HepG2 (cell line): ENCODE data around the gene NUP93. TPM values are rescaled to one million over a fixed set of nuclear protein-coding genes. Genes with fewer than 3 reads are reported as not detected.

Experiments
- ATAC-seq: fragments of 200-7000 bp; cut with Tn5 transposase; 3 replicates; pipeline ENCODE4 v1.9.1; 2020; ENCODE audit warnings: mild to moderate bottlenecking, moderate library complexity
- BruUV-seq: library from RNA; stranded (reverse); fragments of 400-500 nt; replicated peaks from 2 replicates; lab custom pipeline; 2021; lab: Mats Ljungman, UMichigan
- CTCF ChIA-PET: fragments of 300-600 bp; formaldehyde crosslinking; extraction: SDS; loops from one replicate; lab custom pipeline; 2021; ENCODE audit warnings: low total read pairs, inconsistent platforms, low intra/inter-chr PET ratio; lab: Yijun Ruan, JAX
- POLR2A ChIA-PET: fragments of 350-600 bp; sonication (Branson Sonifier 250); formaldehyde crosslinking; loops from one replicate; lab custom pipeline; 2020; ENCODE audit warnings: antibody characterized with exemption, inconsistent platforms; lab: Yijun Ruan, JAX
- DNase-seq: peaks from one replicate; pipeline ENCODE4 v3.0.0-alpha.2; 2015; ENCODE audit warnings: low spot score
- FAIRE-seq: peaks from 3 replicates; lab custom pipeline; 2011; peaks lifted over from hg19 to GRCh38; lab: Jason Lieb, UNC
- H2AFZ ChIP-seq: one replicate; pipeline ENCODE4 v1.6.1; 2011; ENCODE audit warnings: low read length, inconsistent platforms
- H3K27ac ChIP-seq: fragments of 300-600 bp; 3 replicates; pipeline ENCODE4 v1.8.0; 2011; ENCODE audit warnings: mixed run types, mild to moderate bottlenecking, mixed read lengths, low read length, inconsistent platforms; ENCODE audit not compliant: insufficient read depth; ENCODE audit errors: extremely low read length
- H3K27me3 ChIP-seq, 2 experiments: fragments of 200-600 bp in 1 of 2; 2 replicates in 1 of 2; 3 replicates in 1 of 2; pipeline versions ENCODE4 v1.6.0 to v1.8.0; 2011; ENCODE audit warnings: low read length in 2 of 2, mild to moderate bottlenecking in 2 of 2, moderate library complexity in 2 of 2, inconsistent platforms in 1 of 2; ENCODE audit not compliant: insufficient read depth in 2 of 2, control insufficient read depth in 1 of 2
- H3K36me3 ChIP-seq, 2 experiments: fragments of 200-600 bp in 1 of 2; replicated peaks in 1 of 2; 2 replicates in 1 of 2; 3 replicates in 1 of 2; pipeline versions ENCODE4 v1.5.1 to v1.8.0; 2011; ENCODE audit warnings: low read length in 2 of 2, inconsistent platforms in 1 of 2; ENCODE audit not compliant: insufficient read depth in 2 of 2, control insufficient read depth in 1 of 2
- H3K4me1 ChIP-seq: 2 replicates; pipeline ENCODE4 v1.5.1; 2012; ENCODE audit warnings: low read length, inconsistent platforms; ENCODE audit not compliant: insufficient read depth
- H3K4me2 ChIP-seq: 2 replicates; pipeline ENCODE4 v1.6.0; 2011; ENCODE audit warnings: low read depth, low read length, inconsistent platforms
- H3K4me3 ChIP-seq, 3 experiments: fragments of 200-600 bp in 1 of 3; sonication (generic), shearing (Covaris generic) in 1 of 3; replicated peaks in 1 of 3; 2 replicates each; pipeline ENCODE4 v1.5.1; 2011 to 2016; ENCODE audit warnings: low read length in 3 of 3, inconsistent platforms in 2 of 3, low read depth in 2 of 3, mild to moderate bottlenecking in 2 of 3, control low read depth in 1 of 3, mixed read lengths in 1 of 3; ENCODE audit not compliant: insufficient read depth in 1 of 3
- H3K79me2 ChIP-seq: one replicate; pipeline ENCODE4 v1.6.1; 2011; ENCODE audit warnings: low read length, inconsistent platforms; ENCODE audit not compliant: insufficient read depth
- H3K9ac ChIP-seq: 2 replicates; pipeline ENCODE4 v1.6.0; 2011; ENCODE audit warnings: mild to moderate bottlenecking, low read depth, low read length, inconsistent platforms; ENCODE audit not compliant: insufficient read depth
- H3K9me3 ChIP-seq: 2 replicates; pipeline ENCODE4 v1.5.1; 2012; ENCODE audit warnings: mild to moderate bottlenecking, low read length
- H4K20me1 ChIP-seq: 2 replicates; pipeline ENCODE4 v1.6.0; 2011; ENCODE audit warnings: inconsistent platforms, mild to moderate bottlenecking, low read length, moderate library complexity; ENCODE audit not compliant: insufficient read depth
- ATRX ChIP-seq: sonication (generic); formaldehyde crosslinking; IDR thresholded peaks from 2 replicates; pipeline ENCODE4 v1.4.0; 2020; ENCODE audit warnings: missing genetic modification reagents, borderline replicate concordance
- SMARCE1 ChIP-seq: fragments of 450-650 bp; IDR thresholded peaks from 2 replicates; pipeline ENCODE4 v1.6.1; 2017; ENCODE audit warnings: borderline replicate concordance
- SNAPC2 ChIP-seq: sonication (generic); formaldehyde crosslinking; IDR thresholded peaks from 2 replicates; pipeline ENCODE4 v1.8.1; 2022; ENCODE audit warnings: mild to moderate bottlenecking, missing genetic modification reagents
- TSC22D2 ChIP-seq: sonication (generic); formaldehyde crosslinking; IDR thresholded peaks from 2 replicates; pipeline ENCODE4 v1.5.1; 2020; ENCODE audit warnings: missing genetic modification reagents, mild to moderate bottlenecking, borderline replicate concordance
- ZFP62 ChIP-seq: sonication (generic); formaldehyde crosslinking; IDR thresholded peaks from 2 replicates; pipeline ENCODE4 v1.4.0; 2020; ENCODE audit warnings: missing genetic modification reagents
- ZNF205 ChIP-seq: IDR thresholded peaks from 2 replicates; pipeline ENCODE4 v1.6.1; 2018; ENCODE audit warnings: missing biosample characterization, missing genetic modification reagents
- ZNF225 ChIP-seq: sonication (generic); formaldehyde crosslinking; IDR thresholded peaks from 2 replicates; pipeline ENCODE4 v1.4.0; 2020; ENCODE audit warnings: mild to moderate bottlenecking, missing genetic modification reagents
- ZNF446 ChIP-seq: sonication (generic); formaldehyde crosslinking; IDR thresholded peaks from 2 replicates; pipeline ENCODE4 v1.5.0; 2020; ENCODE audit warnings: mild to moderate bottlenecking, missing genetic modification reagents
- WGBS: methylation state at CpG from one replicate; pipeline ENCODE4 v1.1.6; 2017; ENCODE audit warnings: low lambda C conversion rate; 5-methylcytosine and 5-hydroxymethylcytosine counted together
- in situ Hi-C: cut with HindIII; loops from 2 replicates; pipeline ENCODE4 v1.10.0; 2017; ENCODE audit warnings: low pct_unique_long_range_greater_than_20kb; ENCODE audit not compliant: extremely low pct_ligation_motif_present
- intact Hi-C: fragments of 100-400 bp; cut with micrococcal nuclease; formaldehyde crosslinking; loops from one replicate; pipeline ENCODE4 v1.10.0; 2022; ENCODE audit not compliant: unreplicated experiment
- polyA plus RNA-seq, 8 experiments: library from polyadenylated mRNA; depleted of rRNA in 3 of 8; stranded (reverse) in 7 of 8; unstranded in 1 of 8; fragments of >200 nt; fragmentation: Illumina TruSeq in 4 of 8; extraction: Trizol in 4 of 8; gene quantifications; 2 replicates each; pipeline versions ENCODE4 v1.2.1 to v1.2.3, GENCODE V29; 2011 to 2016; ENCODE audit warnings: low read depth in 4 of 8, missing spikeins in 1 of 8, mixed read lengths in 1 of 8; ENCODE audit not compliant: insufficient read depth in 1 of 8
- total RNA-seq, 5 experiments: library from RNA; depleted of rRNA; stranded (reverse); fragments of >200 nt; fragmentation: Illumina TruSeq; extraction: Trizol; gene quantifications; 2 replicates each; pipeline ENCODE4 v1.2.3, GENCODE V29; 2016; ENCODE audit warnings: low read depth in 1 of 5
- TF ChIP-seq, protein P1 (sequence below), 2 experiments: fragments of 450-650 bp in 1 of 2; sonication (generic) in 1 of 2; formaldehyde crosslinking; IDR thresholded peaks; 2 replicates each; pipeline versions ENCODE4 v1.5.0 to v1.8.0; 2020 to 2022; ENCODE audit warnings: mild to moderate bottlenecking in 1 of 2, missing genetic modification reagents in 1 of 2
- TF ChIP-seq, protein P2 (sequence below): sonication (generic); formaldehyde crosslinking; IDR thresholded peaks from 2 replicates; pipeline ENCODE4 v1.5.0; 2020; ENCODE audit warnings: mild to moderate bottlenecking, missing genetic modification reagents
- TF ChIP-seq, protein P3 (sequence below): sonication (generic); formaldehyde crosslinking; IDR thresholded peaks from 2 replicates; pipeline ENCODE4 v1.4.0; 2020; ENCODE audit warnings: low read depth, mild to moderate bottlenecking, missing genetic modification reagents
- TF ChIP-seq, protein P4 (sequence below): sonication (generic); formaldehyde crosslinking; IDR thresholded peaks from 2 replicates; pipeline ENCODE4 v1.5.0; 2020; ENCODE audit warnings: missing genetic modification reagents

NUP93 gene
- total and polyA plus RNA-seq, 2 of the 13 experiments (the other 11 are each of a cell fraction or from before 2014, with no cell fraction given): 58.5 to 140 TPM

DNA sequence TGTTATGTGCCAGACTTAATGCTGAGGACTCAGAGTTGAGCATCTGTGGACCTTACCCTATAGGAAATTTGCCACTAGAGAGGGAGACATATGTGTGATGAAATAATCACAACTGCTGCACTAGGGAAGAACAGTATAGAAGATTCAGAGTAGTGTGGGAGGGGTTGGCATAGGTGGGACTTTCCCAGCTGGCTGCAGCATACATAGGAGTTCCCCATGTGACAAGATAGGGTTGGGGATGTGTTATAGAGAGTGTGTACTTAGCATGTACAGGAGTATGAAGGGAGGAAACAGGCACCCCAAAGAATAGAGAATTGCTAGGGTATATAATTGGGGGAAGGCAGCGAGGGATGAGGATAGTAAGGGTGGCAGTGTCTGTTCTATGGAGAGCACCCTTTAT lies 2.9 kb downstream of the NUP93 start:
- CTCF ChIA-PET: no interaction called here
- in situ Hi-C loops: no loop called here
- peaks cover 70% of the 10 kb centered on the region for H3K79me2 ChIP-seq

DNA sequence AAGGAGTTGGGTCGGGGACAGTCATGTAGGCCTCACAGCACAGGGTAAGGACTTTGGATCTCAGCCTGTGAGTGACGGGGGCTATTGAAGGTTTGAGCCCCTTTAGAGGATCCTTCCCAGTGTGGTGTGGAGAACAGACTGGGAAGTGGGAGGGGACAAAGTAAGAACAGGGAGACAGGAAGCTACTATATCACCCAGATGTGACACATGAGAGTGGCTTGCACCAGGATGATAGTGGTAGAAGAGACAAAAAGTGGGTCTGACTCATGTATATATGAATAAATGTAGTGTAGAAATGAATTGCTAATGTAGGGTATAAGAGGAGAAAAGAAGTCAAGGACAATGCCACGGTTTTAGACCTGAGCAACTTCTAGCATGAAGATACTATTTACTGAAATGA lies 4.5 kb downstream of the NUP93 start:
- TF ChIP-seq, protein P1, sequence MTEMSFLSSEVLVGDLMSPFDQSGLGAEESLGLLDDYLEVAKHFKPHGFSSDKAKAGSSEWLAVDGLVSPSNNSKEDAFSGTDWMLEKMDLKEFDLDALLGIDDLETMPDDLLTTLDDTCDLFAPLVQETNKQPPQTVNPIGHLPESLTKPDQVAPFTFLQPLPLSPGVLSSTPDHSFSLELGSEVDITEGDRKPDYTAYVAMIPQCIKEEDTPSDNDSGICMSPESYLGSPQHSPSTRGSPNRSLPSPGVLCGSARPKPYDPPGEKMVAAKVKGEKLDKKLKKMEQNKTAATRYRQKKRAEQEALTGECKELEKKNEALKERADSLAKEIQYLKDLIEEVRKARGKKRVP (CRISPR knock-in tag; IDR thresholded peaks at IDR 0.05): no peak
- TF ChIP-seq TSC22D2 (CRISPR knock-in tag) (no peak), ATRX (no peak), ZNF205 (CRISPR knock-in tag) (no peak), SNAPC2 (no peak), ZNF225 (no peak), ZFP62 (CRISPR knock-in tag) (no peak)
- TF ChIP-seq, protein P2, sequence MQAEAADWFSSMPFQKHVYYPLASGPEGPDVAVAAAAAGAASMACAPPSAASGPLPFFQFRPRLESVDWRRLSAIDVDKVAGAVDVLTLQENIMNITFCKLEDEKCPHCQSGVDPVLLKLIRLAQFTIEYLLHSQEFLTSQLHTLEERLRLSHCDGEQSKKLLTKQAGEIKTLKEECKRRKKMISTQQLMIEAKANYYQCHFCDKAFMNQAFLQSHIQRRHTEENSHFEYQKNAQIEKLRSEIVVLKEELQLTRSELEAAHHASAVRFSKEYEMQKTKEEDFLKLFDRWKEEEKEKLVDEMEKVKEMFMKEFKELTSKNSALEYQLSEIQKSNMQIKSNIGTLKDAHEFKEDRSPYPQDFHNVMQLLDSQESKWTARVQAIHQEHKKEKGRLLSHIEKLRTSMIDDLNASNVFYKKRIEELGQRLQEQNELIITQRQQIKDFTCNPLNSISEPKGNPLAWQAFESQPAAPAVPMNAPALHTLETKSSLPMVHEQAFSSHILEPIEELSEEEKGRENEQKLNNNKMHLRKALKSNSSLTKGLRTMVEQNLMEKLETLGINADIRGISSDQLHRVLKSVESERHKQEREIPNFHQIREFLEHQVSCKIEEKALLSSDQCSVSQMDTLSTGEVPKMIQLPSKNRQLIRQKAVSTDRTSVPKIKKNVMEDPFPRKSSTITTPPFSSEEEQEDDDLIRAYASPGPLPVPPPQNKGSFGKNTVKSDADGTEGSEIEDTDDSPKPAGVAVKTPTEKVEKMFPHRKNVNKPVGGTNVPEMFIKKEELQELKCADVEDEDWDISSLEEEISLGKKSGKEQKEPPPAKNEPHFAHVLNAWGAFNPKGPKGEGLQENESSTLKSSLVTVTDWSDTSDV: no peak
- TF ChIP-seq, protein P3, sequence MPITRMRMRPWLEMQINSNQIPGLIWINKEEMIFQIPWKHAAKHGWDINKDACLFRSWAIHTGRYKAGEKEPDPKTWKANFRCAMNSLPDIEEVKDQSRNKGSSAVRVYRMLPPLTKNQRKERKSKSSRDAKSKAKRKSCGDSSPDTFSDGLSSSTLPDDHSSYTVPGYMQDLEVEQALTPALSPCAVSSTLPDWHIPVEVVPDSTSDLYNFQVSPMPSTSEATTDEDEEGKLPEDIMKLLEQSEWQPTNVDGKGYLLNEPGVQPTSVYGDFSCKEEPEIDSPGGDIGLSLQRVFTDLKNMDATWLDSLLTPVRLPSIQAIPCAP (CRISPR knock-in tag): no peak
- TF ChIP-seq, protein P4, sequence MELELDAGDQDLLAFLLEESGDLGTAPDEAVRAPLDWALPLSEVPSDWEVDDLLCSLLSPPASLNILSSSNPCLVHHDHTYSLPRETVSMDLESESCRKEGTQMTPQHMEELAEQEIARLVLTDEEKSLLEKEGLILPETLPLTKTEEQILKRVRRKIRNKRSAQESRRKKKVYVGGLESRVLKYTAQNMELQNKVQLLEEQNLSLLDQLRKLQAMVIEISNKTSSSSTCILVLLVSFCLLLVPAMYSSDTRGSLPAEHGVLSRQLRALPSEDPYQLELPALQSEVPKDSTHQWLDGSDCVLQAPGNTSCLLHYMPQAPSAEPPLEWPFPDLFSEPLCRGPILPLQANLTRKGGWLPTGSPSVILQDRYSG (CRISPR knock-in tag): no peak
- POLR2A ChIA-PET: no interaction called here
- H3K4me2 ChIP-seq: no peak overlapping the region
- no peaks in the 10 kb centered on the region for H3K9me3 ChIP-seq
- H3K36me3 ChIP-seq: peaks cover 0 to 5% of the 10 kb centered on the region in 2 experiments; a peak in 3 of 5 replicates
- intact Hi-C loops: no loop called here
- no peak overlapping the region for H3K4me3 ChIP-seq
- H3K9ac ChIP-seq: no peak overlapping the region
- in situ Hi-C loops: no loop called here
- peaks cover 77% of the 10 kb centered on the region for H3K79me2 ChIP-seq
- no peaks in the 10 kb centered on the region; a peak in 1 of 5 replicates for H3K27me3 ChIP-seq
- 84% methylated on average over 3 of the region's 3 CpGs for WGBS
- CTCF ChIA-PET: no interaction called here
- no peak for ATAC-seq
- no peak overlapping the region for H2AFZ ChIP-seq
- no peak overlapping the region for H3K27ac ChIP-seq
- no peak for DNase-seq
- BruUV-seq: no TSS peak
- FAIRE-seq: no peak
- no peaks in the 10 kb centered on the region; the same call in 1 of the 2 replicates for H4K20me1 ChIP-seq
- H3K4me1 ChIP-seq: peaks cover 42% of the 10 kb centered on the region

More for the DNA sequence above, 2.9 kb downstream of the NUP93 start:
- Histone ChIP-seq H4K20me1 (no peaks in the 10 kb centered on the region; the same call in 1 of the 2 replicates), H3K9ac (no peak overlapping the region), H3K4me1 (peaks cover 55% of the 10 kb centered on the region), H3K4me2 (no peak overlapping the region), H2AFZ (no peak overlapping the region), H3K9me3 (no peaks in the 10 kb centered on the region), H3K36me3 (peaks cover 0 to 5% of the 10 kb centered on the region in 2 experiments; a peak in 3 of 5 replicates), H3K27me3 (no peaks in the 10 kb centered on the region; a peak in 1 of 5 replicates), H3K27ac (no peak overlapping the region), H3K4me3 (no peak overlapping the region)
- POLR2A ChIA-PET: no interaction called here
- TF ChIP-seq SMARCE1: no peak
- TF ChIP-seq ZNF446 (CRISPR knock-in tag): no peak
- no TSS peak for BruUV-seq
- no peak for FAIRE-seq
- no peak for ATAC-seq
- intact Hi-C loops: no loop called here
- WGBS: 100% methylated on average over 1 of the region's 1 CpG
- no peak for DNase-seq
